SK-N-SH (cell line): ENCODE results near the gene ZNF410. TPM values are rescaled to one million over a fixed set of nuclear protein-coding genes. Genes with fewer than 3 reads are reported as not detected.

Experiments
- CTCF ChIA-PET: fragments of 300-600, 350-600 bp; formaldehyde crosslinking; extraction: SDS; loops from one replicate; lab custom pipeline; 2021; lab: Yijun Ruan, JAX
- POLR2A ChIA-PET: fragments of 350-600 bp; sonication (Branson Sonifier 250); formaldehyde crosslinking; extraction: SDS; loops from one replicate; lab custom pipeline; 2020; ENCODE audit warnings: antibody characterized with exemption, inconsistent platforms; lab: Yijun Ruan, JAX
- DNase-seq: peaks from one replicate; pipeline ENCODE4 v3.0.0; 2012
- H2AFZ ChIP-seq: fragments of 200-600 bp; sonication (generic); 2 replicates; pipeline ENCODE4 v1.8.1; 2016; ENCODE audit warnings: antibody characterized with exemption, mild to moderate bottlenecking, low read depth
- H3F3A ChIP-seq: fragments of 200-600 bp; sonication (generic); replicated peaks from 2 replicates; pipeline ENCODE3; 2016; ENCODE audit warnings: antibody characterized with exemption, mild to moderate bottlenecking; ENCODE audit not compliant: insufficient read depth
- H3K27ac ChIP-seq, 2 experiments: fragments of 200-500 bp in 1 of 2; fragments of 200-600 bp in 1 of 2; sonication (Bioruptor generic) in 1 of 2; sonication (generic), shearing (Covaris generic) in 1 of 2; 2 replicates each; pipeline versions ENCODE4 v1.5.1 to v1.6.1; 2014 to 2016; ENCODE audit warnings: low read depth in 2 of 2, inconsistent platforms in 1 of 2, low read length in 1 of 2, mild to moderate bottlenecking in 1 of 2, mixed read lengths in 1 of 2
- H3K27me3 ChIP-seq: fragments of 200-600 bp; sonication (generic), shearing (Covaris generic); 2 replicates; pipeline ENCODE4 v1.6.1; 2016; ENCODE audit warnings: mixed run types; ENCODE audit not compliant: insufficient read depth
- H3K36me3 ChIP-seq, 2 experiments: fragments of 200-500 bp in 1 of 2; fragments of 200-600 bp in 1 of 2; sonication (Bioruptor generic) in 1 of 2; sonication (generic) in 1 of 2; replicated peaks in 1 of 2; 2 replicates each; pipeline versions ENCODE3 to v1.5.1; 2014 to 2016; ENCODE audit warnings: low read length in 1 of 2, mild to moderate bottlenecking in 1 of 2; ENCODE audit not compliant: insufficient read depth in 2 of 2, control insufficient read depth in 1 of 2
- H3K4me1 ChIP-seq, 2 experiments: fragments of 200-500 bp in 1 of 2; fragments of 200-600 bp in 1 of 2; sonication (Bioruptor generic) in 1 of 2; sonication (generic), shearing (Covaris generic) in 1 of 2; 2 replicates each; pipeline versions ENCODE4 v1.5.1 to v1.6.1; 2014 to 2016; ENCODE audit warnings: low read depth in 1 of 2, low read length in 1 of 2, mixed run types in 1 of 2; ENCODE audit not compliant: insufficient read depth in 2 of 2, control insufficient read depth in 1 of 2
- H3K4me2 ChIP-seq: fragments of 200-600 bp; sonication (generic), shearing (Covaris generic); 2 replicates; pipeline ENCODE4 v1.6.1; 2017; ENCODE audit warnings: mixed run types
- H3K4me3 ChIP-seq, 2 experiments: fragments of 200-500 bp in 1 of 2; fragments of 200-600 bp in 1 of 2; sonication (Bioruptor generic) in 1 of 2; sonication (generic), shearing (Covaris generic) in 1 of 2; 2 replicates each; pipeline versions ENCODE4 v1.5.1 to v1.8.1; 2014 to 2016; ENCODE audit warnings: low read depth in 2 of 2, inconsistent platforms in 1 of 2, low read length in 1 of 2, mild to moderate bottlenecking in 1 of 2, mixed read lengths in 1 of 2, moderate library complexity in 1 of 2
- H3K79me2 ChIP-seq: fragments of 200-600 bp; sonication (generic); 2 replicates; pipeline ENCODE4 v1.8.1; 2017; ENCODE audit warnings: mild to moderate bottlenecking; ENCODE audit not compliant: insufficient read depth
- H3K9ac ChIP-seq: fragments of 200-600 bp; sonication (generic); 2 replicates; pipeline ENCODE4 v1.6.1; 2017; ENCODE audit warnings: mixed run types
- H3K9me2 ChIP-seq: fragments of 200-600 bp; sonication (generic); 2 replicates; pipeline ENCODE4 v1.6.1; 2017; ENCODE audit warnings: mixed run types
- H3K9me3 ChIP-seq: fragments of 200-600 bp; sonication (generic); 2 replicates; pipeline ENCODE4 v1.6.1; 2017; ENCODE audit warnings: mixed run types, mild to moderate bottlenecking, moderate library complexity
- H4K20me1 ChIP-seq: fragments of 200-600 bp; sonication (generic); 2 replicates; pipeline ENCODE4 v1.6.1; 2017; ENCODE audit warnings: mild to moderate bottlenecking, mixed run types; ENCODE audit not compliant: insufficient read depth
- FOXJ3 ChIP-seq: sonication (generic); formaldehyde crosslinking; IDR thresholded peaks from 2 replicates; pipeline ENCODE4 v1.5.1; 2020; ENCODE audit warnings: mild to moderate bottlenecking, missing genetic modification reagents
- GATA2 ChIP-seq: sonication (generic); formaldehyde crosslinking; IDR thresholded peaks from 2 replicates; pipeline ENCODE4 v1.5.0; 2020; ENCODE audit warnings: mild to moderate bottlenecking, missing genetic modification reagents
- JUND ChIP-seq: IDR thresholded peaks from 2 replicates; pipeline ENCODE4 v1.4.0; 2012
- MEF2A ChIP-seq: IDR thresholded peaks from 2 replicates; pipeline ENCODE4 v1.4.0; 2012; ENCODE audit warnings: low read depth, borderline replicate concordance
- MXI1 ChIP-seq: IDR thresholded peaks from 2 replicates; pipeline ENCODE4 v1.6.1; 2012; ENCODE audit warnings: mild to moderate bottlenecking, low read depth, low read length, improper control_type of control experiment
- NFIC ChIP-seq: IDR thresholded peaks from 2 replicates; pipeline ENCODE4 v1.4.0; 2012; ENCODE audit warnings: borderline replicate concordance
- RAD21 ChIP-seq: IDR thresholded peaks from 2 replicates; pipeline ENCODE4 v1.6.1; 2012; ENCODE audit warnings: mild to moderate bottlenecking, low read length
- RCOR1 ChIP-seq: fragments of 150-350 bp; IDR thresholded peaks from 2 replicates; pipeline ENCODE4 v1.6.1; 2017; ENCODE audit warnings: antibody characterized with exemption, low read length
- RFX5 ChIP-seq: IDR thresholded peaks from 2 replicates; pipeline ENCODE4 v1.6.1; 2012; ENCODE audit warnings: mild to moderate bottlenecking, improper control_type of control experiment, low read length
- SIN3A ChIP-seq: IDR thresholded peaks from 2 replicates; pipeline ENCODE4 v1.6.1; 2012; ENCODE audit warnings: low read depth, mild to moderate bottlenecking, low read length, moderate library complexity, borderline replicate concordance
- SMC3 ChIP-seq: IDR thresholded peaks from 2 replicates; pipeline ENCODE4 v1.6.1; 2012; ENCODE audit warnings: low read depth, low read length, improper control_type of control experiment
- TAF1 ChIP-seq: IDR thresholded peaks from 2 replicates; pipeline ENCODE4 v1.6.1; 2012; ENCODE audit warnings: low read depth, mild to moderate bottlenecking, low read length, moderate library complexity, borderline replicate concordance
- YY1 ChIP-seq: IDR thresholded peaks from 2 replicates; pipeline ENCODE4 v1.4.0; 2012; ENCODE audit warnings: low read depth, mild to moderate bottlenecking
- WGBS: methylation state at CpG from one replicate; pipeline ENCODE4 v1.1.6; 2017; ENCODE audit warnings: low lambda C conversion rate; 5-methylcytosine and 5-hydroxymethylcytosine counted together
- polyA plus RNA-seq, 3 experiments: library from polyadenylated mRNA; depleted of rRNA; stranded (reverse); fragments of >200 nt; gene quantifications; 2 replicates each; pipeline ENCODE4 v1.2.3, GENCODE V29; 2012
- TF ChIP-seq, protein P1 (sequence below): fragments of 150-350 bp; IDR thresholded peaks from 2 replicates; pipeline ENCODE4 v1.6.1; 2016; ENCODE audit warnings: mild to moderate bottlenecking, low read depth, low read length
- TF ChIP-seq, protein P2 (sequence below): IDR thresholded peaks from 2 replicates; pipeline ENCODE4 v1.4.0; 2012; ENCODE audit warnings: low read depth
- TF ChIP-seq, protein P3 (sequence below): IDR thresholded peaks from 2 replicates; pipeline ENCODE4; 2012
- TF ChIP-seq, protein P4 (sequence below): IDR thresholded peaks from 2 replicates; pipeline ENCODE4 v1.6.1; 2012; ENCODE audit warnings: mild to moderate bottlenecking, low read depth, low read length, moderate library complexity
- TF ChIP-seq, protein P5 (sequence below): IDR thresholded peaks from 2 replicates; pipeline ENCODE4 v1.4.0; 2012; ENCODE audit warnings: low read depth, borderline replicate concordance
- TF ChIP-seq, protein P6 (sequence below): fragments of 200-600 bp; sonication (generic); IDR thresholded peaks from 2 replicates; pipeline ENCODE4 v1.6.1; 2017; ENCODE audit warnings: antibody characterized with exemption, mild to moderate bottlenecking, moderate library complexity

The ZNF410 gene
- polyA plus RNA-seq, 1 of the 3 experiments (the other 2 are of a cell fraction): 22.8 TPM

DNA sequence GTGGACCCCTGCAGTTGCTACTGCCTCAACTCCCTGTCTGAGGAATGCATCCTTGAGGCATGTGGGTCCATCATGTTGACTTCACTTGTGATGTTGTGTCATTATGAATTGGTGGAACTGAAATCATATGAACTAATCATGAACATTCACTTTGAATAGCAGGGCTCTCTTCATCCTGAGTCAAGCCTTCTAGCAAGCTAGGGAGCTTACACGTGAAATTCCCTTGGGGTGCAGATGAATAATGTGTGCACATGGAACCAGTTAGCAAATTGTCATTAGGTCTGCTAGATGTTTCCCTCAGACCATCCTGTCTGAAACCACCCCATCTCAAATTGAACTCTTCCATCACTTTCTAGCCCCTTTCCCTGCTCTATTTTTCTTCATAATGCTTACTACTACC is 67.1 kb downstream of the ZNF410 start (continued):
- TF ChIP-seq, protein P1, sequence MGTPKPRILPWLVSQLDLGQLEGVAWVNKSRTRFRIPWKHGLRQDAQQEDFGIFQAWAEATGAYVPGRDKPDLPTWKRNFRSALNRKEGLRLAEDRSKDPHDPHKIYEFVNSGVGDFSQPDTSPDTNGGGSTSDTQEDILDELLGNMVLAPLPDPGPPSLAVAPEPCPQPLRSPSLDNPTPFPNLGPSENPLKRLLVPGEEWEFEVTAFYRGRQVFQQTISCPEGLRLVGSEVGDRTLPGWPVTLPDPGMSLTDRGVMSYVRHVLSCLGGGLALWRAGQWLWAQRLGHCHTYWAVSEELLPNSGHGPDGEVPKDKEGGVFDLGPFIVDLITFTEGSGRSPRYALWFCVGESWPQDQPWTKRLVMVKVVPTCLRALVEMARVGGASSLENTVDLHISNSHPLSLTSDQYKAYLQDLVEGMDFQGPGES: no peak
- TF ChIP-seq RAD21 (no peak), FOXJ3 (CRISPR knock-in tag) (no peak), MEF2A (no peak)
- TF ChIP-seq, protein P2, sequence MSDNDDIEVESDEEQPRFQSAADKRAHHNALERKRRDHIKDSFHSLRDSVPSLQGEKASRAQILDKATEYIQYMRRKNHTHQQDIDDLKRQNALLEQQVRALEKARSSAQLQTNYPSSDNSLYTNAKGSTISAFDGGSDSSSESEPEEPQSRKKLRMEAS: no peak

DNA sequence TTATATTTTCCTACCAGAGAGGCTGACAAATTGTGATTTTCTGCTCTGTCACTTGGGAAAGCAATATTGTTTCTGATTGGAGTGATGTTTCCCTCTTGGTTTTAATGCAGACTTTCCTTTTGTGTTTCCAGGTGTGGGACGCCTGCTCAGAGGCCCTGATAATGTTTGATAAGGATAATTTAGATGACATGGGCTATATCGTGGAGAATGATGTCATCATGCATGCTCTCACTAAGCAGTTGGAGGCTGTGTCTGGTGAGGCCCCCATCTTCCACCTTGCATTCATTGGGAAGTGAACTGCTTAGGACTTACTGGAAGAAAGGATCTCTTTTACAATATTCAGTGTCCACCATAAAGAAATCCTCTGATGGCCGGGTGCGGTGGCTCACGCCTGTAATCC is 69.0 kb downstream of the ZNF410 start:
- Histone ChIP-seq H3K4me1 (peaks cover 0 to 6% of the 10 kb centered on the region in 2 experiments; a peak in 2 of 4 replicates), H3K9me3 (no peaks in the 10 kb centered on the region), H3K27me3 (no peaks in the 10 kb centered on the region), H3K36me3 (peaks cover 44 to 50% of the 10 kb centered on the region in 2 experiments), H3K4me3 (no peak overlapping the region), H3F3A (no peaks in the 10 kb centered on the region), H3K79me2 (peaks cover 30% of the 10 kb centered on the region), H3K9ac (no peak overlapping the region), H3K27ac (no peak overlapping the region)
- CTCF ChIA-PET: no interaction called here
- WGBS: 93% methylated on average over 5 of the region's 5 CpGs
- no peak for TF ChIP-seq YY1
- TF ChIP-seq NFIC: no peak
- TF ChIP-seq, protein P2: no peak
- TF ChIP-seq RCOR1: no peak
- TF ChIP-seq MXI1: no peak
- TF ChIP-seq RAD21: no peak
- TF ChIP-seq SIN3A: no peak
- no peak for TF ChIP-seq JUND
- no peak for TF ChIP-seq TAF1
- TF ChIP-seq, protein P3, sequence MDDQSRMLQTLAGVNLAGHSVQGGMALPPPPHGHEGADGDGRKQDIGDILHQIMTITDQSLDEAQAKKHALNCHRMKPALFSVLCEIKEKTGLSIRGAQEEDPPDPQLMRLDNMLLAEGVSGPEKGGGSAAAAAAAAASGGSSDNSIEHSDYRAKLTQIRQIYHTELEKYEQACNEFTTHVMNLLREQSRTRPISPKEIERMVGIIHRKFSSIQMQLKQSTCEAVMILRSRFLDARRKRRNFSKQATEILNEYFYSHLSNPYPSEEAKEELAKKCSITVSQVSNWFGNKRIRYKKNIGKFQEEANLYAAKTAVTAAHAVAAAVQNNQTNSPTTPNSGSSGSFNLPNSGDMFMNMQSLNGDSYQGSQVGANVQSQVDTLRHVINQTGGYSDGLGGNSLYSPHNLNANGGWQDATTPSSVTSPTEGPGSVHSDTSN: no peak
- no peak for TF ChIP-seq GATA2
- TF ChIP-seq, protein P4, sequence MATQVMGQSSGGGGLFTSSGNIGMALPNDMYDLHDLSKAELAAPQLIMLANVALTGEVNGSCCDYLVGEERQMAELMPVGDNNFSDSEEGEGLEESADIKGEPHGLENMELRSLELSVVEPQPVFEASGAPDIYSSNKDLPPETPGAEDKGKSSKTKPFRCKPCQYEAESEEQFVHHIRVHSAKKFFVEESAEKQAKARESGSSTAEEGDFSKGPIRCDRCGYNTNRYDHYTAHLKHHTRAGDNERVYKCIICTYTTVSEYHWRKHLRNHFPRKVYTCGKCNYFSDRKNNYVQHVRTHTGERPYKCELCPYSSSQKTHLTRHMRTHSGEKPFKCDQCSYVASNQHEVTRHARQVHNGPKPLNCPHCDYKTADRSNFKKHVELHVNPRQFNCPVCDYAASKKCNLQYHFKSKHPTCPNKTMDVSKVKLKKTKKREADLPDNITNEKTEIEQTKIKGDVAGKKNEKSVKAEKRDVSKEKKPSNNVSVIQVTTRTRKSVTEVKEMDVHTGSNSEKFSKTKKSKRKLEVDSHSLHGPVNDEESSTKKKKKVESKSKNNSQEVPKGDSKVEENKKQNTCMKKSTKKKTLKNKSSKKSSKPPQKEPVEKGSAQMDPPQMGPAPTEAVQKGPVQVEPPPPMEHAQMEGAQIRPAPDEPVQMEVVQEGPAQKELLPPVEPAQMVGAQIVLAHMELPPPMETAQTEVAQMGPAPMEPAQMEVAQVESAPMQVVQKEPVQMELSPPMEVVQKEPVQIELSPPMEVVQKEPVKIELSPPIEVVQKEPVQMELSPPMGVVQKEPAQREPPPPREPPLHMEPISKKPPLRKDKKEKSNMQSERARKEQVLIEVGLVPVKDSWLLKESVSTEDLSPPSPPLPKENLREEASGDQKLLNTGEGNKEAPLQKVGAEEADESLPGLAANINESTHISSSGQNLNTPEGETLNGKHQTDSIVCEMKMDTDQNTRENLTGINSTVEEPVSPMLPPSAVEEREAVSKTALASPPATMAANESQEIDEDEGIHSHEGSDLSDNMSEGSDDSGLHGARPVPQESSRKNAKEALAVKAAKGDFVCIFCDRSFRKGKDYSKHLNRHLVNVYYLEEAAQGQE: no peak
- no peak for TF ChIP-seq RFX5
- TF ChIP-seq, protein P5, sequence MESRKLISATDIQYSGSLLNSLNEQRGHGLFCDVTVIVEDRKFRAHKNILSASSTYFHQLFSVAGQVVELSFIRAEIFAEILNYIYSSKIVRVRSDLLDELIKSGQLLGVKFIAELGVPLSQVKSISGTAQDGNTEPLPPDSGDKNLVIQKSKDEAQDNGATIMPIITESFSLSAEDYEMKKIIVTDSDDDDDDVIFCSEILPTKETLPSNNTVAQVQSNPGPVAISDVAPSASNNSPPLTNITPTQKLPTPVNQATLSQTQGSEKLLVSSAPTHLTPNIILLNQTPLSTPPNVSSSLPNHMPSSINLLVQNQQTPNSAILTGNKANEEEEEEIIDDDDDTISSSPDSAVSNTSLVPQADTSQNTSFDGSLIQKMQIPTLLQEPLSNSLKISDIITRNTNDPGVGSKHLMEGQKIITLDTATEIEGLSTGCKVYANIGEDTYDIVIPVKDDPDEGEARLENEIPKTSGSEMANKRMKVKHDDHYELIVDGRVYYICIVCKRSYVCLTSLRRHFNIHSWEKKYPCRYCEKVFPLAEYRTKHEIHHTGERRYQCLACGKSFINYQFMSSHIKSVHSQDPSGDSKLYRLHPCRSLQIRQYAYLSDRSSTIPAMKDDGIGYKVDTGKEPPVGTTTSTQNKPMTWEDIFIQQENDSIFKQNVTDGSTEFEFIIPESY: no peak
- TF ChIP-seq SMC3: no peak
- TF ChIP-seq MEF2A: no peak
- no peak for TF ChIP-seq FOXJ3 (CRISPR knock-in tag)
- TF ChIP-seq, protein P6, sequence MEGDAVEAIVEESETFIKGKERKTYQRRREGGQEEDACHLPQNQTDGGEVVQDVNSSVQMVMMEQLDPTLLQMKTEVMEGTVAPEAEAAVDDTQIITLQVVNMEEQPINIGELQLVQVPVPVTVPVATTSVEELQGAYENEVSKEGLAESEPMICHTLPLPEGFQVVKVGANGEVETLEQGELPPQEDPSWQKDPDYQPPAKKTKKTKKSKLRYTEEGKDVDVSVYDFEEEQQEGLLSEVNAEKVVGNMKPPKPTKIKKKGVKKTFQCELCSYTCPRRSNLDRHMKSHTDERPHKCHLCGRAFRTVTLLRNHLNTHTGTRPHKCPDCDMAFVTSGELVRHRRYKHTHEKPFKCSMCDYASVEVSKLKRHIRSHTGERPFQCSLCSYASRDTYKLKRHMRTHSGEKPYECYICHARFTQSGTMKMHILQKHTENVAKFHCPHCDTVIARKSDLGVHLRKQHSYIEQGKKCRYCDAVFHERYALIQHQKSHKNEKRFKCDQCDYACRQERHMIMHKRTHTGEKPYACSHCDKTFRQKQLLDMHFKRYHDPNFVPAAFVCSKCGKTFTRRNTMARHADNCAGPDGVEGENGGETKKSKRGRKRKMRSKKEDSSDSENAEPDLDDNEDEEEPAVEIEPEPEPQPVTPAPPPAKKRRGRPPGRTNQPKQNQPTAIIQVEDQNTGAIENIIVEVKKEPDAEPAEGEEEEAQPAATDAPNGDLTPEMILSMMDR: no peak
- TF ChIP-seq, all 33 proteins: peak for 0
- DNase-seq: no peak
- Histone ChIP-seq H3K4me2 (no peak overlapping the region), H3K9me2 (no peaks in the 10 kb centered on the region), H4K20me1 (no peaks in the 10 kb centered on the region), H2AFZ (no peak overlapping the region)
- POLR2A ChIA-PET: no interaction called here
